K562 treated with DMSO at 1 percent for 24 hours (cell line): ENCODE data around the gene OR2M3. TPM values are rescaled to one million over a fixed set of nuclear protein-coding genes. Genes with fewer than 3 reads are reported as not detected.

Source experiments
- total RNA-seq: library from RNA; unstranded; fragments of 300-600 nt; gene quantifications from 2 replicates; pipeline ENCODE4 v1.2.3, GENCODE V29; 2022; ENCODE audit warnings: low read depth; ENCODE audit not compliant: insufficient read depth

OR2M3 gene, protein sequence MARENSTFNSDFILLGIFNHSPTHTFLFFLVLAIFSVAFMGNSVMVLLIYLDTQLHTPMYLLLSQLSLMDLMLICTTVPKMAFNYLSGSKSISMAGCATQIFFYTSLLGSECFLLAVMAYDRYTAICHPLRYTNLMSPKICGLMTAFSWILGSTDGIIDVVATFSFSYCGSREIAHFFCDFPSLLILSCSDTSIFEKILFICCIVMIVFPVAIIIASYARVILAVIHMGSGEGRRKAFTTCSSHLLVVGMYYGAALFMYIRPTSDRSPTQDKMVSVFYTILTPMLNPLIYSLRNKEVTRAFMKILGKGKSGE
- not detected in 2 replicates for total RNA-seq

GRCh38 chr1:248196965-248197364, at the start of gene OR2M3:
Gene OR2M3, plus strand, starts transcription at chr1:248197265. Its CDS starts 5,803 bp downstream, at chr1:248203068.

GRCh38 chr1:248174521-248174920, 22.5 kb upstream of the OR2M3 start, which contains the start of gene OR2M2:
Gene OR2M2, plus strand, starts transcription at chr1:248174821. Its CDS starts 5,165 bp downstream, at chr1:248179986.

GRCh38 chr1:248231117-248231516, 34.1 kb downstream of the OR2M3 start, which contains the start of gene OR2M4:
Gene OR2M4, plus strand, starts transcription at chr1:248231417. Its CDS starts 7,512 bp downstream, at chr1:248238929.

Other genes with a start within 250 kb of the OR2M3 start
- gene OR2L8, start 248.4 kb upstream of the OR2M3 start, total RNA-seq = not detected in 2 replicates
- gene OR2AK2, start 232.0 kb upstream of the OR2M3 start, total RNA-seq = not detected in 2 replicates
- not detected in 2 replicates for gene OR2L5, start 183.6 kb upstream of the OR2M3 start, total RNA-seq
- gene OR2L2, start 167.2 kb upstream of the OR2M3 start, total RNA-seq = not detected in 2 replicates
- not detected in 2 replicates for gene OR2L3, start 150.4 kb upstream of the OR2M3 start, total RNA-seq
- gene OR2L13, start 102.1 kb upstream of the OR2M3 start, total RNA-seq = not detected in 2 replicates
- not detected in 2 replicates for gene OR2M5, start 52.1 kb upstream of the OR2M3 start, total RNA-seq
- not detected in 2 replicates for gene OR2M2, start 22.4 kb upstream of the OR2M3 start, total RNA-seq
- not detected in 2 replicates for gene OR2M4, start 34.2 kb downstream of the OR2M3 start, total RNA-seq
- gene OR2T33, start 80.7 kb downstream of the OR2M3 start, total RNA-seq = not detected in 2 replicates
- gene OR2T12, start 106.2 kb downstream of the OR2M3 start, total RNA-seq = not detected in 2 replicates
- gene OR2M7, start 127.3 kb downstream of the OR2M3 start, total RNA-seq = not detected in 2 replicates
- not detected in 2 replicates for gene OR14C36, start 151.5 kb downstream of the OR2M3 start, total RNA-seq
- gene OR2T4, start 164.4 kb downstream of the OR2M3 start, total RNA-seq = not detected in 2 replicates
- not detected in 2 replicates for gene OR2T6, start 178.5 kb downstream of the OR2M3 start, total RNA-seq
- gene OR2T1, start 205.8 kb downstream of the OR2M3 start, total RNA-seq = not detected in 2 replicates
- gene OR2T2, start 248.4 kb downstream of the OR2M3 start, total RNA-seq = not detected in 2 replicates